Measurements from ENCODE around the gene SON. TPM values are rescaled to one million over a fixed set of nuclear protein-coding genes. Genes with fewer than 3 reads are reported as not detected.

SON gene
- total and polyA plus RNA-seq, 2 of the 4 experiments (the other 2 are of a cell fraction) = 81.6 to 146 TPM

- Histone ChIP-seq H2BK5ac (ENCODE audit: low read depth, low read length, poor library complexity, severe bottlenecking) (no peak overlapping the region), H2AFZ (replicated peaks; ENCODE audit: low read length, poor library complexity) (no peak overlapping the region), H2BK20ac (ENCODE audit: low read depth, low read length) (no peak overlapping the region), H3K36me3 (ENCODE audit: control insufficient read depth, insufficient read depth, low read length) (peaks cover 37% of the 10 kb centered on the region), H3K23ac (ENCODE audit: low read depth, low read length) (no peak overlapping the region), H2AK9ac (replicated peaks; ENCODE audit: low read depth, low read length, poor library complexity) (no peak overlapping the region), H3K56ac (ENCODE audit: extremely low read depth, insufficient read depth, low read length) (no peak overlapping the region), H4K91ac (ENCODE audit: insufficient read depth, low read depth, low read length) (no peak overlapping the region), H3K4me1 (ENCODE audit: control insufficient read depth, insufficient read depth, low read length) (peaks cover 3% of the 10 kb centered on the region; the same call in 1 of the 2 replicates), H3K27me3 (ENCODE audit: control insufficient read depth, insufficient read depth, low read length) (no peaks in the 10 kb centered on the region), H4K5ac (ENCODE audit: low read depth, low read length) (no peak overlapping the region), H2BK120ac (ENCODE audit: low read depth, low read length) (no peak overlapping the region), H3K4me3 (ENCODE audit: insufficient read depth, low read depth, low read length) (no peak overlapping the region), H4K8ac (ENCODE audit: low read depth in 2 of 2, low read length in 2 of 2) (no peak overlapping the region), H3K9ac (ENCODE audit: low read depth, low read length) (no peak overlapping the region), H3K9me3 (ENCODE audit: control insufficient read depth, insufficient read depth, low read length) (no peaks in the 10 kb centered on the region), H3K4me2 (ENCODE audit: low read depth, low read length) (no peak overlapping the region), H2BK15ac (ENCODE audit: low read depth, low read length) (no peak overlapping the region), H4K20me1 (ENCODE audit: insufficient read depth, low read length) (peaks cover 20% of the 10 kb centered on the region), H2AK5ac (ENCODE audit: low read depth, low read length) (no peak overlapping the region), H3K14ac (replicated peaks; ENCODE audit: low read depth, low read length) (no peak overlapping the region), H3K9me1 (ENCODE audit: insufficient read depth, low read length) (0 out of 2 replicates have a peak, but pooled peaks cover 3% of the 10 kb centered on the region), H3K27ac (ENCODE audit: insufficient read depth, low read length) (no peak overlapping the region), H3K18ac (ENCODE audit: low read depth, low read length) (no peak overlapping the region), H3K79me1 (ENCODE audit: low read depth in 1 of 2, low read length in 2 of 2) (peaks cover 15 to 41% of the 10 kb centered on the region in 2 experiments), H3K4ac (ENCODE audit: low read depth, low read length) (no peak overlapping the region)
- TF ChIP-seq MAZ (IDR thresholded peaks at IDR 0.05; ENCODE audit: borderline replicate concordance, low read depth, low read length) (no peak), SMC3 (IDR thresholded peaks at IDR 0.05; ENCODE audit: low read depth, low read length) (no peak), RAD21 (IDR thresholded peaks at IDR 0.05; ENCODE audit: low read length) (no peak), ELK1 (IDR thresholded peaks at IDR 0.05; ENCODE audit: borderline replicate concordance, low read depth, low read length) (no peak), CTCF (conservative IDR thresholded peaks at IDR 0.05; ENCODE audit: low read depth, low read length) (no peak), BHLHE40 (IDR thresholded peaks at IDR 0.05; ENCODE audit: low read depth, low read length) (no peak), FOS (IDR thresholded peaks at IDR 0.05; ENCODE audit: low read depth, low read length) (no peak), RCOR1 (IDR thresholded peaks at IDR 0.05; ENCODE audit: insufficient replicate concordance, low read length) (no peak), USF2 (IDR thresholded peaks at IDR 0.05; ENCODE audit: low read depth, low read length) (no peak), RFX5 (IDR thresholded peaks at IDR 0.05; ENCODE audit: low read depth, low read length) (no peak), MAFK (IDR thresholded peaks at IDR 0.05; ENCODE audit: low read depth, low read length) (no peak), POLR2A (IDR thresholded peaks at IDR 0.05; ENCODE audit: low read depth, low read length) (no peak), NFE2L2 (IDR thresholded peaks at IDR 0.05; ENCODE audit: low read depth, low read length) (no peak), CHD1 (IDR thresholded peaks at IDR 0.05; ENCODE audit: low read depth, low read length) (no peak)
- no peak for DNase-seq
- dilution Hi-C loops (cut with HindIII; ENCODE audit: low sequenced_read_pairs, unreplicated experiment) = no loop called here
- intact Hi-C loops (cut with micrococcal nuclease) = no loop called here
- ChIA-PET CTCF (no interaction called here), POLR2A (ENCODE audit: unreplicated experiment) (no interaction called here)
- 91% methylated on average over 6 of the region's 6 CpGs; no CpG with 5 or more reads in 1 of the 2 experiments for WGBS, 2 experiments (ENCODE audit: extremely low coverage in 2 of 2, insufficient read length in 1 of 2)
- in situ Hi-C loops (cut with MboI; ENCODE audit: low sequenced_read_pairs) = no loop called here
- no TSS peak for BruUV-seq (replicated peaks)
- ATAC-seq (ENCODE audit: low read depth) = no peak
Observed at GRCh38 chr21:33567914-33568313, 25.1 kb downstream of the SON start.

Data from IMR-90 (cell line).